HG03097 (cell line): ENCODE results near the gene PPM1F.
"Not testable (repeated sequence)": the region's sequence is repeated elsewhere in the genome, so short reads cannot be mapped to it uniquely, and the experiment has no call there.

ENCODE experiments used
- ATAC-seq: cut with Tn5 transposase; IDR thresholded peaks from one replicate; pipeline ENCODE4 v1.9.1; 2021; ENCODE audit not compliant: unreplicated experiment, low FRiP score

PPM1F gene

GRCh38 chr22:21903283-21903682 is 49.4 kb downstream of the PPM1F start:
- ATAC-seq, result no peak

- ATAC-seq, result no peak
Observed at GRCh38 chr22:21902296-21903087, 50.2 kb downstream of the PPM1F start.

GRCh38 chr22:21898354-21898896 is 54.2 kb downstream of the PPM1F start:
- ATAC-seq, result no peak

- no peak for ATAC-seq
Observed at GRCh38 chr22:21896951-21897513, 55.6 kb downstream of the PPM1F start.

- ATAC-seq, result not testable (repeated sequence)
Observed at GRCh38 chr22:21896275-21896674, 56.4 kb downstream of the PPM1F start.

GRCh38 chr22:21894799-21895198 is 57.8 kb downstream of the PPM1F start:
- no peak for ATAC-seq

- ATAC-seq, result no peak
Observed at GRCh38 chr22:21889251-21889990, 63.2 kb downstream of the PPM1F start.

- ATAC-seq, result no peak
Observed at GRCh38 chr22:21887841-21888240, 64.8 kb downstream of the PPM1F start.

GRCh38 chr22:21883930-21884329 is 68.7 kb downstream of the PPM1F start:
- not testable (repeated sequence) for ATAC-seq

- ATAC-seq, result not testable (repeated sequence)
Observed at GRCh38 chr22:21882754-21883333, 69.8 kb downstream of the PPM1F start.

- ATAC-seq, result no peak
Observed at GRCh38 chr22:21881841-21882753, 70.6 kb downstream of the PPM1F start.

GRCh38 chr22:21876486-21877176 is 76.0 kb downstream of the PPM1F start:
- no peak for ATAC-seq

- ATAC-seq, result not testable (repeated sequence)
Observed at GRCh38 chr22:21874953-21875352, 77.7 kb downstream of the PPM1F start.

- no peak for ATAC-seq
Observed at GRCh38 chr22:21873619-21874018, 79.0 kb downstream of the PPM1F start.

- not testable (repeated sequence) for ATAC-seq
Observed at GRCh38 chr22:21872741-21873140, 79.9 kb downstream of the PPM1F start.
